ENCODE results near the gene DRC3. TPM values are rescaled to one million over a fixed set of nuclear protein-coding genes. Genes with fewer than 3 reads are reported as not detected.

Gene DRC3
- total RNA-seq, 1 experiment from 2014 or later = 0.68 TPM

DNA sequence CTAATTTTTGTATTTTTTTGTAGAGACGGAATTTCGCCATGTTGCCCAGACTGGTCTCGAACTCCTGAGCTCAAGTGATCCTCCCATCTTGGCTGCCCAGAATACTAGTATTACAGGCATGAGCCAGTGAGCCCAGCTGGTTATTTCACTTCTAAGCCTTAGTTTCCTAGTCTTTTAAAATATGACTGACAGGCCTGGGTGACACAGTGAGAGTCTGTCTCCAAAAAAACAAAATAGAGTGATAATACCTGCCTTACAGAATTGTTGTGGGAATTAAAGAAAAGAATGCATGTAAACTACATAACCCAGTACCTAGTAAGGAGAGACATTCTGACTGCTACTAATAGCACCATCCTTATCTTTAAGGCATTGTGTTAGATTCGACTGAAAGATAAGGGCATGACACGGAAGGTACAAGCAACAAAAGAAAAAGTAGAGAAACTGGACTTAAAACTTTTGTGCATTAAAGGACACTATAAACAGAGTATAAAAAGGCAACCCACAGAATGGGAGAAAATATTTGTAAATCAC is 12.1 kb upstream of the DRC3 start:
- H4K91ac ChIP-seq (ENCODE audit: insufficient read length, low read depth, low read length) = no peak overlapping the region
- no peak overlapping the region for H2AFZ ChIP-seq (ENCODE audit: low read length)
- peaks cover 0 to 2% (median 0%) of the 10 kb centered on the region in 3 experiments; a peak in 2 of 7 replicates for H3K36me3 Mint-ChIP-seq (ENCODE audit: insufficient read depth in 1 of 3, low read depth in 3 of 3)
- no peaks in the 10 kb centered on the region for H3K27me3 Mint-ChIP-seq (ENCODE audit: low read depth)
- H3K9me3 ChIP-seq (ENCODE audit: control insufficient read depth, low read depth, low read length) = no peaks in the 10 kb centered on the region
- TF ChIP-seq, protein P1, sequence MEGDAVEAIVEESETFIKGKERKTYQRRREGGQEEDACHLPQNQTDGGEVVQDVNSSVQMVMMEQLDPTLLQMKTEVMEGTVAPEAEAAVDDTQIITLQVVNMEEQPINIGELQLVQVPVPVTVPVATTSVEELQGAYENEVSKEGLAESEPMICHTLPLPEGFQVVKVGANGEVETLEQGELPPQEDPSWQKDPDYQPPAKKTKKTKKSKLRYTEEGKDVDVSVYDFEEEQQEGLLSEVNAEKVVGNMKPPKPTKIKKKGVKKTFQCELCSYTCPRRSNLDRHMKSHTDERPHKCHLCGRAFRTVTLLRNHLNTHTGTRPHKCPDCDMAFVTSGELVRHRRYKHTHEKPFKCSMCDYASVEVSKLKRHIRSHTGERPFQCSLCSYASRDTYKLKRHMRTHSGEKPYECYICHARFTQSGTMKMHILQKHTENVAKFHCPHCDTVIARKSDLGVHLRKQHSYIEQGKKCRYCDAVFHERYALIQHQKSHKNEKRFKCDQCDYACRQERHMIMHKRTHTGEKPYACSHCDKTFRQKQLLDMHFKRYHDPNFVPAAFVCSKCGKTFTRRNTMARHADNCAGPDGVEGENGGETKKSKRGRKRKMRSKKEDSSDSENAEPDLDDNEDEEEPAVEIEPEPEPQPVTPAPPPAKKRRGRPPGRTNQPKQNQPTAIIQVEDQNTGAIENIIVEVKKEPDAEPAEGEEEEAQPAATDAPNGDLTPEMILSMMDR (conservative IDR thresholded peaks at IDR 0.05) = no peak
- no peak overlapping the region for H3K4ac ChIP-seq (ENCODE audit: low read depth, low read length)
- H4K5ac ChIP-seq (ENCODE audit: insufficient read length, low read depth, low read length) = no peak overlapping the region
- H3K14ac ChIP-seq (ENCODE audit: insufficient read depth, low read length) = no peak overlapping the region
- no peak overlapping the region for H3K18ac ChIP-seq (ENCODE audit: insufficient read length, low read depth, low read length)
- H4K20me1 ChIP-seq (ENCODE audit: control insufficient read depth, insufficient read depth, insufficient read length) = no peaks in the 10 kb centered on the region
- H2BK12ac ChIP-seq (ENCODE audit: insufficient read length, low read depth, low read length) = no peak overlapping the region
- peaks cover 18 to 22% of the 10 kb centered on the region in 2 experiments for H3K4me1 Mint-ChIP-seq
- H3K4me2 ChIP-seq (ENCODE audit: insufficient read depth, insufficient read length, low read length) = no peak overlapping the region
- no peak overlapping the region for H2BK15ac ChIP-seq (ENCODE audit: low read depth, low read length)
- WGBS (ENCODE audit: extremely low coverage, insufficient read length, low lambda C conversion rate) = no CpG with 5 or more reads among the region's 5 CpGs
- no peaks in the 10 kb centered on the region for H3K27me3 ChIP-seq (ENCODE audit: insufficient read depth, low read length)
- no peak overlapping the region for H3K27ac ChIP-seq (ENCODE audit: insufficient read length, low read depth, low read length)
- no peaks in the 10 kb centered on the region for H3K9me3 Mint-ChIP-seq
- H2BK20ac ChIP-seq (ENCODE audit: low read depth, low read length, poor library complexity, severe bottlenecking) = no peak overlapping the region
- H4K8ac ChIP-seq (replicated peaks; ENCODE audit: insufficient read length, low read depth, low read length) = no peak overlapping the region
- no peak overlapping the region for H3K4me3 Mint-ChIP-seq
- no peaks in the 10 kb centered on the region for H3K23me2 ChIP-seq (ENCODE audit: insufficient read length, low read depth, low read length, poor library complexity, severe bottlenecking)
- H3K27ac Mint-ChIP-seq = no peak overlapping the region
- no peak overlapping the region for H2AK5ac ChIP-seq (ENCODE audit: insufficient read length, low read length)
- H3K23ac ChIP-seq (ENCODE audit: insufficient read length, low read depth, low read length) = no peak overlapping the region
- H2BK120ac ChIP-seq (ENCODE audit: low read depth, low read length, poor library complexity, severe bottlenecking) = no peak overlapping the region
- H2BK5ac ChIP-seq (ENCODE audit: insufficient read length, low read length) = no peak overlapping the region
- no peak overlapping the region for H3T11ph ChIP-seq (ENCODE audit: low read length)
- no peak overlapping the region for H3K56ac ChIP-seq (ENCODE audit: insufficient read length, low read depth, low read length)
- no peaks in the 10 kb centered on the region for H3K79me2 ChIP-seq (ENCODE audit: insufficient read depth, low read length)
- H3K9ac ChIP-seq (ENCODE audit: extremely low read depth, insufficient read length, low read length) = no peak overlapping the region
- no peaks in the 10 kb centered on the region; the same call in 1 of the 2 replicates for H3K4me1 ChIP-seq (ENCODE audit: insufficient read depth, low read length)
- H3K79me1 ChIP-seq (ENCODE audit: insufficient read depth, low read depth, low read length, poor library complexity, severe bottlenecking) = no peaks in the 10 kb centered on the region
- DNase-seq = no peak
